Activated CD4-positive, alpha-beta T cell treated with anti-CD3 and anti-CD28 coated beads for 36 hours (primary cell): Measurements from ENCODE around the gene EIF5B. TPM values are rescaled to one million over a fixed set of nuclear protein-coding genes. Genes with fewer than 3 reads are reported as not detected.

ENCODE experiments used
- ATAC-seq: fragments of 200-7000 bp; cut with Tn5 transposase; one replicate; pipeline ENCODE4 v1.10.0; 2021; ENCODE audit warnings: mild to moderate bottlenecking, moderate library complexity
- CTCF ChIA-PET: fragments of 350-600 bp; sonication (Branson Sonifier 250); formaldehyde crosslinking; loops from one replicate; lab custom pipeline; 2021; ENCODE audit warnings: antibody characterized with exemption; lab: Charles Lee
- POLR2A ChIA-PET: fragments of 350-600 bp; sonication (Branson Sonifier 250); formaldehyde crosslinking; loops from one replicate; lab custom pipeline; 2021; ENCODE audit warnings: antibody characterized with exemption, inconsistent platforms; lab: Charles Lee
- DNase-seq: peaks from one replicate; pipeline ENCODE4 v3.0.0-alpha.2; 2020
- H3K27ac Mint-ChIP-seq: one replicate; pipeline ENCODE4 v1.8.0; 2021; ENCODE audit warnings: mixed read lengths
- H3K27me3 Mint-ChIP-seq: one replicate; pipeline ENCODE4 v1.8.0; 2021; ENCODE audit warnings: mixed read lengths
- H3K36me3 Mint-ChIP-seq: one replicate; pipeline ENCODE4 v1.8.0; 2021; ENCODE audit warnings: low read depth, mixed read lengths
- H3K4me1 Mint-ChIP-seq: one replicate; pipeline ENCODE4 v1.8.0; 2021; ENCODE audit warnings: mixed read lengths
- H3K4me3 Mint-ChIP-seq: one replicate; pipeline ENCODE4 v1.8.0; 2021; ENCODE audit warnings: mild to moderate bottlenecking, moderate library complexity, mixed read lengths
- H3K9me3 Mint-ChIP-seq: one replicate; pipeline ENCODE4 v1.8.0; 2021; ENCODE audit warnings: low read depth, mixed read lengths
- intact Hi-C, 2 experiments: fragments of 100-400 bp; cut with DNase I in 1 of 2; cut with micrococcal nuclease in 1 of 2; formaldehyde crosslinking; loops; one replicate each; pipeline versions ENCODE4 v1.14.2 to v1.15.1; 2022 to 2024; cut with DNase I, micrococcal nuclease
- total RNA-seq, 2 experiments: library from RNA; stranded (reverse); gene quantifications; one replicate each; pipeline ENCODE4 v1.2.3, GENCODE V29; 2021

The EIF5B gene
- total RNA-seq, 2 experiments from 2014 or later: 79.0 to 95.4 TPM

- intact Hi-C loops: no loop called here
- peaks cover 11% of the 10 kb centered on the region for H3K4me1 Mint-ChIP-seq
- ChIA-PET CTCF (interaction anchor here (0.6 to 0.7 kb wide), 2 partner anchors 9 to 204 kb away, joined by 3 read pairs; no protein-coding TSS in a partner anchor), POLR2A (no interaction called here)
- H3K4me3 Mint-ChIP-seq: no peak overlapping the region
- peaks cover 36% of the 10 kb centered on the region for H3K36me3 Mint-ChIP-seq
- H3K27me3 Mint-ChIP-seq: no peaks in the 10 kb centered on the region
- H3K27ac Mint-ChIP-seq: peak overlapping the region; percentile 35
- no peak for ATAC-seq
- DNase-seq: no peak
- no peaks in the 10 kb centered on the region for H3K9me3 Mint-ChIP-seq
Measured at GRCh38 chr2:99404797-99405669, 67.8 kb downstream of the EIF5B start.

DNA sequence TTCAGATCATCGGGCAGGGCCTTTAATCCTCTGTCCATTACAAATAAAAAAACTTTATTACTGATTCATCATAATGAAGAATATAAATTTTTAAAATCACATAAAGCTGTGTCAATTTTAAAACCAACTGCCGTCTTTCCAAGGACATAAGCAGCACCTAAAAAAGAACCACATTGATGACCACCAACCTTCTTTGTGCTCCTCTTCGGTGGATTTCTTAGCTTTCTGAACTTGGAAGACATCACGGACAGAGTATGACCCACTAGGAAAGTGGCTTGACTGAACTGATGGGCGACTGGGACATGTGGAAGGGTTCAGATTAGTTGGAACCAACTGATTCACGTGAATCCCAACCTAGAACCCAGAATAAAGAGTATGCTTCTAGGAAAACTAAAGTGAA lies 68.9 kb downstream of the EIF5B start:
- DNase-seq: no peak
- ChIA-PET POLR2A (no interaction called here), CTCF (interaction anchor here (1.0 kb wide), 1 partner anchor 82 kb away, joined by 3 read pairs; no protein-coding TSS in a partner anchor)
- Mint-ChIP-seq H3K9me3 (no peaks in the 10 kb centered on the region), H3K27ac (no peak overlapping the region), H3K36me3 (peaks cover 36% of the 10 kb centered on the region), H3K27me3 (no peaks in the 10 kb centered on the region), H3K4me3 (no peak overlapping the region), H3K4me1 (peaks cover 11% of the 10 kb centered on the region)
- no peak for ATAC-seq
- intact Hi-C loops: no loop called here

- Mint-ChIP-seq H3K4me3 (no peak overlapping the region), H3K27me3 (no peaks in the 10 kb centered on the region), H3K4me1 (peaks cover 2% of the 10 kb centered on the region), H3K9me3 (no peaks in the 10 kb centered on the region), H3K36me3 (peaks cover 40% of the 10 kb centered on the region), H3K27ac (no peak overlapping the region)
- ChIA-PET POLR2A (no interaction called here), CTCF (interaction anchor here (1.0 kb wide), 1 partner anchor 23 kb away, joined by 3 read pairs; no protein-coding TSS in a partner anchor)
- no peak for ATAC-seq
- intact Hi-C loops: loop anchor here in 1 of 2 experiments (5.0 kb wide), 1 partner anchor 228 kb away; the partner anchor contains the start of genes MITD1 and MRPL30
- no peak for DNase-seq
Measured at GRCh38 chr2:99410276-99410675, 73.1 kb downstream of the EIF5B start.

GRCh38 chr2:99414566-99414965 lies 77.4 kb downstream of the EIF5B start:
- Mint-ChIP-seq H3K36me3 (peaks cover 43% of the 10 kb centered on the region), H3K4me1 (no peaks in the 10 kb centered on the region), H3K9me3 (no peaks in the 10 kb centered on the region), H3K27ac (peak overlapping the region; percentile 9), H3K4me3 (no peak overlapping the region), H3K27me3 (no peaks in the 10 kb centered on the region)
- ChIA-PET CTCF (interaction anchor here (1.0 kb wide), 1 partner anchor 10 kb away, joined by 3 read pairs; no protein-coding TSS in a partner anchor), POLR2A (no interaction called here)
- intact Hi-C loops: loop anchor here in 1 of 2 experiments (5.0 kb wide), 1 partner anchor 232 kb away; the partner anchor contains the start of genes MITD1 and MRPL30
- ATAC-seq (no peak), DNase-seq (no peak)

DNA sequence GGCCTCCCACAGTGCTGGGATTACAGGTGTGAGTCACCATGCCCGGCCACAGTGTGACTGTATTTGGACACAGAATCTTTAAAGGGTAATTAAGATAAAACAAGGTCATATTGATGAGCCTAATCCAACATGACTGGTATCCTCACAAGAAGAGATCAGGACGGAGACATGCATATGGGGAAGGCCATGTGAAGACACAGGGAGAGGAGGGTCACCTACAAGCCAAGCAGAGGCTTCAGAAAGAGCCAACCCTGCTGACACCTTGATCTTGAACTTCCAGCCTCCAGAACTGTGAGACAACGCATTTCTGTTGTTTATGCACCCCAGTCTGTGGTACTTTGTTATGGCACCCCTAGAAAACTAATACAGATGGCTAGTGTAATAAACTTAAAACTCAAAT lies 80.2 kb downstream of the EIF5B start:
- no peak for ATAC-seq
- Mint-ChIP-seq H3K9me3 (no peaks in the 10 kb centered on the region), H3K4me1 (no peaks in the 10 kb centered on the region), H3K4me3 (no peak overlapping the region), H3K27ac (no peak overlapping the region), H3K27me3 (no peaks in the 10 kb centered on the region), H3K36me3 (peaks cover 56% of the 10 kb centered on the region)
- intact Hi-C loops: no loop called here
- ChIA-PET POLR2A (no interaction called here), CTCF (no interaction called here)
- DNase-seq: no peak

GRCh38 chr2:99420031-99420430 lies 82.8 kb downstream of the EIF5B start:
- Mint-ChIP-seq H3K36me3 (peaks cover 47% of the 10 kb centered on the region), H3K27ac (no peak overlapping the region), H3K27me3 (no peaks in the 10 kb centered on the region), H3K4me1 (no peaks in the 10 kb centered on the region), H3K9me3 (no peaks in the 10 kb centered on the region), H3K4me3 (no peak overlapping the region)
- ATAC-seq (no peak), DNase-seq (no peak)
- ChIA-PET POLR2A (interaction anchor here (1.5 kb wide), 1 partner anchor 17 kb away, joined by 6 read pairs; no protein-coding TSS in a partner anchor), CTCF (interaction anchor here (1.2 kb wide), 1 partner anchor 31 kb away, joined by 3 read pairs; no protein-coding TSS in a partner anchor)
- intact Hi-C loops: no loop called here

GRCh38 chr2:99420751-99421299 lies 83.6 kb downstream of the EIF5B start:
- Mint-ChIP-seq H3K4me3 (no peak overlapping the region), H3K27me3 (no peaks in the 10 kb centered on the region), H3K4me1 (no peaks in the 10 kb centered on the region), H3K36me3 (peaks cover 42% of the 10 kb centered on the region), H3K27ac (no peak overlapping the region), H3K9me3 (no peaks in the 10 kb centered on the region)
- ChIA-PET POLR2A (interaction anchor here (1.5 kb wide), 1 partner anchor 17 kb away, joined by 6 read pairs; no protein-coding TSS in a partner anchor), CTCF (interaction anchor here (1.2 kb wide), 1 partner anchor 31 kb away, joined by 3 read pairs; no protein-coding TSS in a partner anchor)
- no peak for ATAC-seq
- DNase-seq: no peak
- intact Hi-C loops: no loop called here

- DNase-seq: no peak
- intact Hi-C loops: no loop called here
- H3K27me3 Mint-ChIP-seq: no peaks in the 10 kb centered on the region
- H3K4me3 Mint-ChIP-seq: no peak overlapping the region
- no peak for ATAC-seq
- CTCF ChIA-PET: no interaction called here
- POLR2A ChIA-PET: interaction anchor here (1.5 kb wide), 1 partner anchor 18 kb away, joined by 6 read pairs; no protein-coding TSS in a partner anchor
- H3K36me3 Mint-ChIP-seq: peaks cover 42% of the 10 kb centered on the region
- no peaks in the 10 kb centered on the region for H3K9me3 Mint-ChIP-seq
- no peaks in the 10 kb centered on the region for H3K4me1 Mint-ChIP-seq
- H3K27ac Mint-ChIP-seq: no peak overlapping the region
Measured at GRCh38 chr2:99421469-99421868, 84.3 kb downstream of the EIF5B start.

DNA sequence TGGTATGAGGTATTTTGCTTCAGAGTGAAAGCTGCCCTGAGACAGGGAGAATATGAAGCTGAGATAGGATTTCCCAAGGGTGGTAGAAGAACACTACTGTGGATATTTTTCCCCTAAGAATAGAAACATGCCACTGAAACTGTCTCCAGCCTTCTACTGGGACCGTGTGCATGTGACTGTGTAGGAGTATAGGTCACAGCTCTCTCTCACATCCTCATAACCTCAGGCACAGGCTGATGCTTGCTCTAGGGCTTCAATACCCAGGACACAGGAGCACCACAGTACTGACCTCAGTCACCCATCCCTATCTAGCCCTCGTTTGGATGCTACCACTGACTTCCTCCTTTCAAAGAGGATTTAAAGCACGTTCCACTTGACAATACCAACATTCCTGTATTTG lies 85.4 kb downstream of the EIF5B start:
- Mint-ChIP-seq H3K27ac (no peak overlapping the region), H3K27me3 (no peaks in the 10 kb centered on the region), H3K9me3 (no peaks in the 10 kb centered on the region), H3K4me3 (no peak overlapping the region), H3K36me3 (peaks cover 41% of the 10 kb centered on the region), H3K4me1 (no peaks in the 10 kb centered on the region)
- no peak for ATAC-seq
- CTCF ChIA-PET: no interaction called here
- DNase-seq: no peak
- POLR2A ChIA-PET: no interaction called here
- intact Hi-C loops: no loop called here

DNA sequence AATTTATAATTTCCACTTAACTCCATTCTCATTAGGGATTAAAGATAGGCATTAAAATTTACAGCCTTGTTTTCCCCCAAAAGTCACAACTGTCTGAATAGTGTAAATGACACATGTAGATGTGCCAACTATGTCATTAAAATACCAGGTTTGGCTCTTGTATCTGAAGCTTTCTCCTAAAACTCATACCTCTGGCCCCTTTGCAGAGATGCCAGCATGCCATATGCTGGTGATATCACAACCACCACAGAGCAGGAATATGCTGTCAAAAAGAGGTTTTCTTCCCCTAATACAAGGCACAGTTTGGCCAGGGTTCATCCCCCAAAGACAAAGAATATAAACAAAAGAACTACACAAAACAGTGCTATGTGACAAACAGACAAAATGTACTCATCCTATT lies 87.2 kb downstream of the EIF5B start:
- Mint-ChIP-seq H3K4me1 (no peaks in the 10 kb centered on the region), H3K27me3 (no peaks in the 10 kb centered on the region), H3K4me3 (no peak overlapping the region), H3K9me3 (no peaks in the 10 kb centered on the region), H3K27ac (no peak overlapping the region), H3K36me3 (peaks cover 40% of the 10 kb centered on the region)
- ChIA-PET POLR2A (no interaction called here), CTCF (no interaction called here)
- no peak for ATAC-seq
- intact Hi-C loops: no loop called here
- DNase-seq: no peak

DNA sequence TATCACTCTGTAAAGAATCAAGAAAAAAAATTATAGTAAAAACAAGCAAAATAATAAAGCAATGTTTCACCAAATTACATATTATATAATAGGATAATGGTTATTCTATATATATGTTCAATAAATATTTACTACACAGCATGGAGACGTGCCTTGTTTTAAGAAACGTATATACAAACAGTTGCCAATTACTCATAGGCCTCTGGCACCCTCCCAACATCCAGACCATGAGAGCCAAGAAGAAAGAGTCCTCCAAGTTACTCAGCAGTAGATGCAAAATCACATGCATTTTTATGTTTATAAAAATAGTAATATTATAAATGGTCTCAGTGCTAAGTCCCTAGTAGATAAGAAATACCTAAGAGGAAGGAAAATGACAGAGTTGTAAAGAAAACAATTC lies 87.8 kb downstream of the EIF5B start:
- ChIA-PET CTCF (no interaction called here), POLR2A (no interaction called here)
- DNase-seq (no peak), ATAC-seq (no peak)
- H3K4me1 Mint-ChIP-seq: no peaks in the 10 kb centered on the region
- peaks cover 35% of the 10 kb centered on the region for H3K36me3 Mint-ChIP-seq
- no peak overlapping the region for H3K27ac Mint-ChIP-seq
- no peak overlapping the region for H3K4me3 Mint-ChIP-seq
- intact Hi-C loops: no loop called here
- H3K27me3 Mint-ChIP-seq: no peaks in the 10 kb centered on the region
- no peaks in the 10 kb centered on the region for H3K9me3 Mint-ChIP-seq
